ENCODE data around the gene IRX4.

Gene IRX4

GRCh38 chr5:1910861-1911772, 28.4 kb upstream of the IRX4 start:
- DNase-seq = no peak
- Histone ChIP-seq H3K79me2 (ENCODE audit: low read length) (no peaks in the 10 kb centered on the region), H3K9ac (ENCODE audit: low read length) (no peak overlapping the region), H3K9me3 (replicated peaks; ENCODE audit: insufficient read depth, low read length) (no peaks in the 10 kb centered on the region), H3K27ac (ENCODE audit: low read length) (no peak overlapping the region), H3K9me2 (replicated peaks; ENCODE audit: insufficient read depth, low read length) (no peaks in the 10 kb centered on the region), H4K20me1 (ENCODE audit: insufficient read depth, low read length) (no peaks in the 10 kb centered on the region), H3K27me3 (replicated peaks; ENCODE audit: insufficient read depth, low read length) (peaks cover 50% of the 10 kb centered on the region), H3K4me2 (ENCODE audit: low read depth, low read length) (no peak overlapping the region), H3K4me3 (ENCODE audit: low read length) (no peak overlapping the region), H2AFZ (ENCODE audit: low read length) (no peak overlapping the region), H3K4me1 (ENCODE audit: low read length) (no peaks in the 10 kb centered on the region), H3K36me3 (replicated peaks; ENCODE audit: insufficient read depth, low read length) (no peaks in the 10 kb centered on the region), H3F3A (ENCODE audit: insufficient read depth, low read length) (no peaks in the 10 kb centered on the region)
- TF ChIP-seq CTCF (IDR thresholded peaks at IDR 0.05; ENCODE audit: low read length) (no peak), EZH2phosphoT487 (IDR thresholded peaks at IDR 0.05; ENCODE audit: low read length) (no peak), EZH2 (optimal IDR thresholded peaks at IDR 0.05; ENCODE audit: low read depth, low read length) (no peak)

- Histone ChIP-seq H3K79me2 (ENCODE audit: low read length) (no peaks in the 10 kb centered on the region), H3K27me3 (replicated peaks; ENCODE audit: insufficient read depth, low read length) (peaks cover 50% of the 10 kb centered on the region), H3K27ac (ENCODE audit: low read length) (no peak overlapping the region), H3K4me3 (ENCODE audit: low read length) (no peak overlapping the region), H4K20me1 (ENCODE audit: insufficient read depth, low read length) (no peaks in the 10 kb centered on the region), H2AFZ (ENCODE audit: low read length) (no peak overlapping the region), H3K36me3 (replicated peaks; ENCODE audit: insufficient read depth, low read length) (no peaks in the 10 kb centered on the region), H3K4me1 (ENCODE audit: low read length) (no peaks in the 10 kb centered on the region), H3K9me2 (replicated peaks; ENCODE audit: insufficient read depth, low read length) (no peaks in the 10 kb centered on the region), H3K4me2 (ENCODE audit: low read depth, low read length) (no peak overlapping the region), H3K9ac (ENCODE audit: low read length) (no peak overlapping the region), H3F3A (ENCODE audit: insufficient read depth, low read length) (no peaks in the 10 kb centered on the region), H3K9me3 (replicated peaks; ENCODE audit: insufficient read depth, low read length) (no peaks in the 10 kb centered on the region)
- no peak for DNase-seq
- TF ChIP-seq CTCF (IDR thresholded peaks at IDR 0.05; ENCODE audit: low read length) (no peak), EZH2 (optimal IDR thresholded peaks at IDR 0.05; ENCODE audit: low read depth, low read length) (no peak), EZH2phosphoT487 (IDR thresholded peaks at IDR 0.05; ENCODE audit: low read length) (no peak)
Measured at GRCh38 chr5:1910081-1910760, 27.5 kb upstream of the IRX4 start.

GRCh38 chr5:1909346-1909985, 26.7 kb upstream of the IRX4 start:
- no peaks in the 10 kb centered on the region for H3K9me2 ChIP-seq (replicated peaks; ENCODE audit: insufficient read depth, low read length)
- no peak overlapping the region for H3K4me2 ChIP-seq (ENCODE audit: low read depth, low read length)
- no peaks in the 10 kb centered on the region for H4K20me1 ChIP-seq (ENCODE audit: insufficient read depth, low read length)
- H3K4me1 ChIP-seq (ENCODE audit: low read length) = no peaks in the 10 kb centered on the region
- TF ChIP-seq EZH2 (optimal IDR thresholded peaks at IDR 0.05; ENCODE audit: low read depth, low read length) = no peak
- TF ChIP-seq CTCF (IDR thresholded peaks at IDR 0.05; ENCODE audit: low read length) = no peak
- TF ChIP-seq EZH2phosphoT487 (IDR thresholded peaks at IDR 0.05; ENCODE audit: low read length) = no peak
- no peaks in the 10 kb centered on the region for H3K9me3 ChIP-seq (replicated peaks; ENCODE audit: insufficient read depth, low read length)
- no peaks in the 10 kb centered on the region for H3K36me3 ChIP-seq (replicated peaks; ENCODE audit: insufficient read depth, low read length)
- peaks cover 50% of the 10 kb centered on the region for H3K27me3 ChIP-seq (replicated peaks; ENCODE audit: insufficient read depth, low read length)
- no peaks in the 10 kb centered on the region for H3K79me2 ChIP-seq (ENCODE audit: low read length)
- no peak overlapping the region for H3K4me3 ChIP-seq (ENCODE audit: low read length)
- no peak overlapping the region for H2AFZ ChIP-seq (ENCODE audit: low read length)
- DNase-seq = no peak
- no peak overlapping the region for H3K27ac ChIP-seq (ENCODE audit: low read length)
- H3K9ac ChIP-seq (ENCODE audit: low read length) = no peak overlapping the region
- H3F3A ChIP-seq (ENCODE audit: insufficient read depth, low read length) = no peaks in the 10 kb centered on the region

Measured in MM.1S (cell line).